HCT116 (cell line): Measurements from ENCODE around the gene MYBL2. TPM values are rescaled to one million over a fixed set of nuclear protein-coding genes. Genes with fewer than 3 reads are reported as not detected.

ENCODE experiments used
- ATAC-seq: fragments of 200-7000 bp; cut with Tn5 transposase; 2 replicates; pipeline ENCODE4 v1.9.1; 2020; ENCODE audit warnings: mild to moderate bottlenecking, moderate library complexity
- BruUV-seq: library from RNA; stranded (reverse); fragments of 400-500 nt; replicated peaks from 2 replicates; lab custom pipeline; 2021; lab: Mats Ljungman, UMichigan
- CTCF ChIA-PET: fragments of 300-600 bp; sonication (Branson Sonifier 250); formaldehyde crosslinking; loops from one replicate; lab custom pipeline; 2021; ENCODE audit warnings: antibody characterized with exemption; lab: Charles Lee
- POLR2A ChIA-PET: fragments of 300-600, 350-600 bp; sonication (Branson Sonifier 250); formaldehyde crosslinking; loops from one replicate; lab custom pipeline; 2021; ENCODE audit warnings: antibody characterized with exemption; lab: Charles Lee
- RAD21 ChIA-PET, 2 experiments: fragments of 300-600 bp; sonication (Branson Sonifier 250); formaldehyde crosslinking; loops; one replicate each; lab custom pipeline; 2023; ENCODE audit warnings: low total read pairs in 2 of 2; ENCODE audit not compliant: uncharacterized antibody in 2 of 2, unreplicated experiment in 2 of 2, low non-redundant PET in 1 of 2; lab: Charles Lee
- DNase-seq: peaks from one replicate; pipeline ENCODE4 v3.0.0-alpha.2; 2010; ENCODE audit warnings: low read depth, low spot score
- H2AFZ ChIP-seq: fragments of 200-600 bp; shearing (Covaris generic), sonication (generic); 2 replicates; pipeline ENCODE4 v1.6.1; 2017; ENCODE audit warnings: low read depth, mixed run types, mixed read lengths, antibody characterized with exemption, low read length; ENCODE audit not compliant: poor library complexity, severe bottlenecking
- H3K27ac ChIP-seq: 2 replicates; pipeline ENCODE4 v1.5.1; 2012; ENCODE audit warnings: low read depth, low read length
- H3K27me3 ChIP-seq: fragments of 200-600 bp; sonication (generic); 2 replicates; pipeline ENCODE4 v1.6.1; 2016; ENCODE audit warnings: mixed run types, low read length, mixed read lengths; ENCODE audit not compliant: insufficient read depth
- H3K36me3 ChIP-seq, 2 experiments: fragments of 200-500 bp in 1 of 2; fragments of 200-600 bp in 1 of 2; sonication (Bioruptor generic) in 1 of 2; sonication (generic) in 1 of 2; 2 replicates each; pipeline versions ENCODE4 v1.5.1 to v1.6.1; 2014 to 2016; ENCODE audit warnings: low read length in 2 of 2, inconsistent platforms in 1 of 2, mixed read lengths in 1 of 2, mixed run types in 1 of 2; ENCODE audit not compliant: insufficient read depth in 2 of 2, control insufficient read depth in 1 of 2
- H3K4me1 ChIP-seq, 2 experiments: fragments of 200-600 bp in 1 of 2; sonication (generic) in 1 of 2; 2 replicates each; pipeline versions ENCODE4 v1.5.1 to v1.6.1; 2012 to 2017; ENCODE audit warnings: low read length in 2 of 2, inconsistent platforms in 1 of 2, mild to moderate bottlenecking in 1 of 2, mixed read lengths in 1 of 2, mixed run types in 1 of 2, moderate library complexity in 1 of 2; ENCODE audit not compliant: insufficient read depth in 2 of 2, control insufficient read depth in 1 of 2
- H3K4me2 ChIP-seq: fragments of 200-600 bp; sonication (generic); 2 replicates; pipeline ENCODE4 v1.6.1; 2017; ENCODE audit warnings: mixed run types, low read length, mixed read lengths
- H3K4me3 ChIP-seq, 2 experiments: fragments of 200-600 bp in 1 of 2; sonication (generic) in 1 of 2; replicated peaks in 1 of 2; 2 replicates each; pipeline ENCODE4 v1.5.1; 2011 to 2016; ENCODE audit warnings: low read length in 2 of 2, control low read depth in 1 of 2, low read depth in 1 of 2, mild to moderate bottlenecking in 1 of 2, mixed read lengths in 1 of 2, mixed run types in 1 of 2
- H3K79me2 ChIP-seq: fragments of 200-600 bp; sonication (generic); 2 replicates; pipeline ENCODE4 v1.6.1; 2017; ENCODE audit warnings: mild to moderate bottlenecking, mixed run types, low read length, moderate library complexity, mixed read lengths; ENCODE audit not compliant: insufficient read depth
- H3K9ac ChIP-seq: fragments of 200-600 bp; sonication (generic); 2 replicates; pipeline ENCODE4 v1.6.1; 2016; ENCODE audit warnings: low read length, mixed read lengths
- H3K9me2 ChIP-seq: fragments of 200-600 bp; sonication (generic), shearing (Covaris generic); 2 replicates; pipeline ENCODE4 v1.6.1; 2017; ENCODE audit warnings: mixed run types, mild to moderate bottlenecking, moderate library complexity; ENCODE audit not compliant: insufficient read depth
- H3K9me3 ChIP-seq, 2 experiments: fragments of 200-500 bp in 1 of 2; fragments of 200-600 bp in 1 of 2; sonication (Bioruptor generic) in 1 of 2; sonication (generic) in 1 of 2; 2 replicates each; pipeline ENCODE4 v1.6.1; 2014 to 2017; ENCODE audit warnings: low read length in 2 of 2, mixed read lengths in 2 of 2, inconsistent platforms in 1 of 2, low read depth in 1 of 2, mild to moderate bottlenecking in 1 of 2, mixed run types in 1 of 2, moderate library complexity in 1 of 2; ENCODE audit not compliant: control insufficient read depth in 1 of 2, insufficient read depth in 1 of 2
- H4K20me1 ChIP-seq: fragments of 200-600 bp; sonication (generic), shearing (Covaris generic); 2 replicates; pipeline ENCODE4 v1.6.1; 2017; ENCODE audit warnings: mixed run types, mild to moderate bottlenecking, moderate library complexity; ENCODE audit not compliant: insufficient read depth
- ATF3 ChIP-seq: IDR thresholded peaks from 2 replicates; pipeline ENCODE4 v1.6.1; 2012
- CBX3 ChIP-seq: IDR thresholded peaks from 2 replicates; pipeline ENCODE4 v1.6.1; 2012; ENCODE audit warnings: low read depth
- CTCF ChIP-seq, 3 experiments: fragments of 200-600 bp in 1 of 3; sonication (generic) in 1 of 3; IDR thresholded peaks in 2 of 3; conservative IDR thresholded peaks in 1 of 3; 2 replicates each; pipeline ENCODE4 v1.5.1; 2012 to 2017; ENCODE audit warnings: low read depth in 2 of 3, low read length in 2 of 3, antibody characterized with exemption in 1 of 3, borderline replicate concordance in 1 of 3, control low read depth in 1 of 3, mild to moderate bottlenecking in 1 of 3, mixed read lengths in 1 of 3, mixed run types in 1 of 3, moderate library complexity in 1 of 3; ENCODE audit not compliant: insufficient read depth in 1 of 3
- EGR1 ChIP-seq: IDR thresholded peaks from 2 replicates; pipeline ENCODE4 v1.6.1; 2012; ENCODE audit warnings: low read depth
- ELF1 ChIP-seq: IDR thresholded peaks from 2 replicates; pipeline ENCODE4 v1.6.1; 2012; ENCODE audit warnings: low read depth, borderline replicate concordance
- EZH2phosphoT487 ChIP-seq: fragments of 200-600 bp; IDR thresholded peaks from 2 replicates; pipeline ENCODE4 v1.6.1; 2018; ENCODE audit warnings: antibody characterized with exemption, borderline replicate concordance
- FOSL1 ChIP-seq: IDR thresholded peaks from 2 replicates; pipeline ENCODE4 v1.6.1; 2012; ENCODE audit warnings: low read depth
- JUND ChIP-seq: IDR thresholded peaks from 2 replicates; pipeline ENCODE4 v1.6.1; 2012
- MAX ChIP-seq: IDR thresholded peaks from 2 replicates; pipeline ENCODE4 v1.6.1; 2012
- POLR2AphosphoS5 ChIP-seq: IDR thresholded peaks from 2 replicates; pipeline ENCODE4 v1.6.1; 2011; ENCODE audit warnings: mild to moderate bottlenecking, low read depth, low read length, moderate library complexity
- RAD21 ChIP-seq: IDR thresholded peaks from 2 replicates; pipeline ENCODE4 v1.6.1; 2012; ENCODE audit warnings: low read depth, mild to moderate bottlenecking
- SIN3A ChIP-seq: IDR thresholded peaks from 2 replicates; pipeline ENCODE4 v1.6.1; 2012; ENCODE audit warnings: low read depth
- SRF ChIP-seq: IDR thresholded peaks from 2 replicates; pipeline ENCODE4 v1.6.1; 2012; ENCODE audit warnings: low read depth
- TCF7L2 ChIP-seq: IDR thresholded peaks from 2 replicates; pipeline ENCODE4 v1.7.0; 2011; ENCODE audit warnings: borderline replicate concordance, inconsistent platforms; ENCODE audit not compliant: insufficient read depth, insufficient read length; ENCODE audit errors: extremely low read depth
- YY1 ChIP-seq: IDR thresholded peaks from 2 replicates; pipeline ENCODE4 v1.6.1; 2011; ENCODE audit warnings: low read length, low read depth, moderate library complexity, mild to moderate bottlenecking; ENCODE audit not compliant: insufficient replicate concordance; ENCODE audit errors: extremely low read depth
- ZBTB33 ChIP-seq: IDR thresholded peaks from 2 replicates; pipeline ENCODE4 v1.6.1; 2011; ENCODE audit warnings: mild to moderate bottlenecking, low read length, moderate library complexity; ENCODE audit not compliant: insufficient replicate concordance; ENCODE audit errors: extremely low read depth
- ZFX ChIP-seq: fragments of 450-650 bp; IDR thresholded peaks from 2 replicates; pipeline ENCODE4 v1.6.1; 2017
- ZNF274 ChIP-seq: fragments of 200-500 bp; sonication (Bioruptor generic); IDR thresholded peaks from 2 replicates; pipeline ENCODE4 v1.6.1; 2014; ENCODE audit warnings: mild to moderate bottlenecking, low read depth, low read length, inconsistent platforms
- intact Hi-C: fragments of 100-400 bp; cut with micrococcal nuclease; formaldehyde crosslinking; loops from 2 replicates; pipeline ENCODE4 v1.10.0; 2022
- total RNA-seq: library from RNA; stranded (reverse); gene quantifications from one replicate; pipeline ENCODE4 v1.2.1, GENCODE V29; 2021; ENCODE audit not compliant: unreplicated experiment

Gene MYBL2
- total RNA-seq, 1 experiment from 2014 or later: 92.1 TPM

- CTCF ChIA-PET: no interaction called here
- no peaks in the 10 kb centered on the region for H3K9me2 ChIP-seq
- no peak for ATAC-seq
- POLR2A ChIA-PET: no interaction called here
- H3K36me3 ChIP-seq: peaks cover 11 to 33% of the 10 kb centered on the region in 2 experiments
- DNase-seq: no peak
- H3K4me2 ChIP-seq: no peak overlapping the region
- H3K27ac ChIP-seq: no peak overlapping the region
- BruUV-seq: no TSS peak
- no peaks in the 10 kb centered on the region for H3K27me3 ChIP-seq
- no peaks in the 10 kb centered on the region for H3K9me3 ChIP-seq
- intact Hi-C loops: no loop called here
- H4K20me1 ChIP-seq: no peaks in the 10 kb centered on the region
- no peak overlapping the region for H3K4me3 ChIP-seq
- RAD21 ChIA-PET: no interaction called here
- no peak overlapping the region for H2AFZ ChIP-seq
- H3K79me2 ChIP-seq: peaks cover 3% of the 10 kb centered on the region; the same call in 1 of the 2 replicates
- H3K4me1 ChIP-seq: no peaks in the 10 kb centered on the region
- no peak overlapping the region for H3K9ac ChIP-seq
- no peak for TF ChIP-seq TCF7L2
- no peak for TF ChIP-seq FOSL1
- TF ChIP-seq JUND: no peak
- no peak for TF ChIP-seq ZFX
- TF ChIP-seq YY1: no peak
- no peak for TF ChIP-seq SIN3A
- TF ChIP-seq ZBTB33: no peak
- TF ChIP-seq MAX: no peak
Observed at GRCh38 chr20:43694763-43695162, 27.8 kb downstream of the MYBL2 start.

GRCh38 chr20:43695571-43695970 lies 28.7 kb downstream of the MYBL2 start:
- Histone ChIP-seq H3K9me2 (no peaks in the 10 kb centered on the region), H3K79me2 (peaks cover 5% of the 10 kb centered on the region; the same call in 1 of the 2 replicates), H3K27ac (no peak overlapping the region), H3K27me3 (no peaks in the 10 kb centered on the region), H3K4me2 (no peak overlapping the region), H3K36me3 (peaks cover 15 to 37% of the 10 kb centered on the region in 2 experiments), H4K20me1 (no peaks in the 10 kb centered on the region), H3K4me1 (no peaks in the 10 kb centered on the region), H2AFZ (no peak overlapping the region), H3K9me3 (no peaks in the 10 kb centered on the region), H3K4me3 (no peak overlapping the region), H3K9ac (no peak overlapping the region)
- no TSS peak for BruUV-seq
- ATAC-seq (no peak), DNase-seq (no peak)
- POLR2A ChIA-PET: interaction anchor here (0.6 kb wide), 1 partner anchor 168 kb away, joined by 3 read pairs; no protein-coding TSS in a partner anchor
- RAD21 ChIA-PET: no interaction called here
- CTCF ChIA-PET: no interaction called here
- intact Hi-C loops: no loop called here
- TF ChIP-seq ATF3: no peak
- no peak for TF ChIP-seq SIN3A
- TF ChIP-seq EGR1: no peak
- no peak for TF ChIP-seq POLR2AphosphoS5
- TF ChIP-seq RAD21: no peak
- TF ChIP-seq ELF1: no peak
- no peak for TF ChIP-seq ZFX
- TF ChIP-seq ZNF274: no peak
- TF ChIP-seq CTCF (IDR thresholded peaks at IDR 0.05 in 2 of 3, conservative IDR thresholded peaks at IDR 0.05 in 1 of 3; ENCODE audit: borderline replicate concordance in 1 of 3, insufficient read depth in 1 of 3, low read depth in 2 of 3, low read length in 2 of 3): no peak
- TF ChIP-seq TCF7L2: no peak
- no peak for TF ChIP-seq SRF
- TF ChIP-seq CBX3: no peak
- no peak for TF ChIP-seq EZH2phosphoT487
